Measurements from ENCODE around the gene APEH. TPM values are rescaled to one million over a fixed set of nuclear protein-coding genes. Genes with fewer than 3 reads are reported as not detected.

Gene APEH
- total RNA-seq, 4 donors from 2014 or later, result 46.7 to 60.8 (median 55.0) TPM

DNA sequence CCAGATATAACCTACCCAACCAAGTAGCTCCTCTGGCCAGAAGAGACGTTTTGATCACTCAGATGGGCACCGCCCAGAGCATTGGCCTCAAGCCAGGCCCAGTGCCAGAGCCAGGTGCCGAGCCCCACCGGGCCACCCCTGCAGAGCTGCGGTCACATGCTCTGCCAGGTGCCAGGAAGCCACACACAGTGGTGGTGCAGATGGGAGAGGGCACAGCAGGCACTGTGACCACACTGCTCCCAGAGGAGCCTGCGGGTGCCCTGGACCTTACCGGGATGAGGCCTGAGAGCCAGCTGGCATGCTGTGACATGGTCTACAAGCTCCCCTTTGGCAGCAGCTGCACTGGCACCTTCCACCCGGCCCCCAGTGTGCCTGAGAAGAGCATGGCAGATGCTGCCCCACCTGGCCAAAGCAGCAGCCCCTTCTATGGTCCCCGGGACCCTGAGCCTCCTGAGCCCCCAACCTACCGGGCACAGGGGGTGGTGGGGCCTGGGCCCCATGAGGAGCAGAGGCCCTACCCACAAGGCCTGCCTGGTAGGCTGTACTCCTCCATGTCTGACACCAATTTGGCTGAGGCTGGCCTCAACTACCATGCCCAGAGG, 19.1 kb upstream of the APEH start:
- TF ChIP-seq, protein P1, sequence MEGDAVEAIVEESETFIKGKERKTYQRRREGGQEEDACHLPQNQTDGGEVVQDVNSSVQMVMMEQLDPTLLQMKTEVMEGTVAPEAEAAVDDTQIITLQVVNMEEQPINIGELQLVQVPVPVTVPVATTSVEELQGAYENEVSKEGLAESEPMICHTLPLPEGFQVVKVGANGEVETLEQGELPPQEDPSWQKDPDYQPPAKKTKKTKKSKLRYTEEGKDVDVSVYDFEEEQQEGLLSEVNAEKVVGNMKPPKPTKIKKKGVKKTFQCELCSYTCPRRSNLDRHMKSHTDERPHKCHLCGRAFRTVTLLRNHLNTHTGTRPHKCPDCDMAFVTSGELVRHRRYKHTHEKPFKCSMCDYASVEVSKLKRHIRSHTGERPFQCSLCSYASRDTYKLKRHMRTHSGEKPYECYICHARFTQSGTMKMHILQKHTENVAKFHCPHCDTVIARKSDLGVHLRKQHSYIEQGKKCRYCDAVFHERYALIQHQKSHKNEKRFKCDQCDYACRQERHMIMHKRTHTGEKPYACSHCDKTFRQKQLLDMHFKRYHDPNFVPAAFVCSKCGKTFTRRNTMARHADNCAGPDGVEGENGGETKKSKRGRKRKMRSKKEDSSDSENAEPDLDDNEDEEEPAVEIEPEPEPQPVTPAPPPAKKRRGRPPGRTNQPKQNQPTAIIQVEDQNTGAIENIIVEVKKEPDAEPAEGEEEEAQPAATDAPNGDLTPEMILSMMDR (IDR thresholded peaks at IDR 0.05), result no peak
- ATAC-seq (ENCODE audit: low FRiP score), result no peak
- DNase-seq (ENCODE audit: low spot score), result no peak

DNA sequence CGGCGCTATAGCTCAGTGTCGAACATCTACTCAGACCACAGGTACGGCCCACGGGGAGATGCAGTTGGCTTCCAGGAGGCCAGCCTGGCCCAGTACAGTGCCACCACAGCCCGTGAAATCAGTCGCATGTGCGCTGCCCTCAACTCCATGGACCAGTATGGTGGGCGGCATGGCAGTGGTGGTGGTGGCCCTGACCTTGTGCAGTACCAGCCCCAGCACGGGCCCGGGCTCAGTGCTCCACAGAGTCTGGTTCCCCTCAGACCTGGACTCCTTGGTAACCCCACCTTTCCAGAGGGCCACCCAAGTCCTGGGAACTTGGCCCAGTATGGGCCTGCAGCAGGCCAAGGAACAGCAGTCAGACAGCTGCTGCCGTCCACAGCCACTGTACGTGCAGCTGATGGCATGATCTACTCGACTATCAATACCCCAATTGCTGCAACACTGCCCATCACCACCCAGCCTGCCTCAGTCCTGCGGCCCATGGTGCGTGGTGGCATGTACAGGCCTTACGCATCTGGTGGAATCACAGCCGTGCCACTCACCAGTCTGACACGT, 18.3 kb upstream of the APEH start:
- TF ChIP-seq, protein P1 (IDR thresholded peaks at IDR 0.05), result no peak
- DNase-seq (ENCODE audit: low spot score), result no peak
- no peak for ATAC-seq (ENCODE audit: low FRiP score)

DNA sequence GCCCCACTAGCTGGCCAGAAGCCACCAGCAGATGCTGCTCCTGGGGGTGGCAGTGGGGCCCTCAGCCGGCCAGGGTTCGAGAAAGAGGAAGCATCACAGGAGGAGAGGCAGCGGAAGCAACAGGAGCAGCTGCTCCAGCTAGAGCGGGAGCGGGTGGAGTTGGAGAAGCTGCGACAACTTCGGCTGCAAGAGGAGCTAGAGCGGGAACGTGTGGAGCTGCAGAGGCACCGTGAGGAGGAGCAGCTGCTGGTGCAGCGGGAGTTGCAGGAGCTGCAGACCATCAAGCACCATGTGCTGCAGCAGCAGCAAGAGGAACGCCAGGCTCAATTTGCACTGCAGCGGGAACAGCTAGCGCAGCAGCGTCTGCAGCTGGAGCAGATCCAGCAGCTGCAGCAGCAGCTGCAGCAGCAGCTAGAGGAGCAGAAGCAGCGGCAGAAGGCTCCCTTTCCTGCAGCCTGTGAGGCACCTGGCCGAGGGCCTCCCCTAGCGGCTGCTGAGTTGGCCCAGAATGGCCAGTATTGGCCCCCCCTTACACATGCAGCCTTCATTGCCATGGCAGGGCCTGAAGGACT, 17.5 kb upstream of the APEH start:
- DNase-seq (ENCODE audit: low spot score) (no peak), ATAC-seq (ENCODE audit: low FRiP score) (no peak)
- TF ChIP-seq, protein P1 (IDR thresholded peaks at IDR 0.05), result no peak

DNA sequence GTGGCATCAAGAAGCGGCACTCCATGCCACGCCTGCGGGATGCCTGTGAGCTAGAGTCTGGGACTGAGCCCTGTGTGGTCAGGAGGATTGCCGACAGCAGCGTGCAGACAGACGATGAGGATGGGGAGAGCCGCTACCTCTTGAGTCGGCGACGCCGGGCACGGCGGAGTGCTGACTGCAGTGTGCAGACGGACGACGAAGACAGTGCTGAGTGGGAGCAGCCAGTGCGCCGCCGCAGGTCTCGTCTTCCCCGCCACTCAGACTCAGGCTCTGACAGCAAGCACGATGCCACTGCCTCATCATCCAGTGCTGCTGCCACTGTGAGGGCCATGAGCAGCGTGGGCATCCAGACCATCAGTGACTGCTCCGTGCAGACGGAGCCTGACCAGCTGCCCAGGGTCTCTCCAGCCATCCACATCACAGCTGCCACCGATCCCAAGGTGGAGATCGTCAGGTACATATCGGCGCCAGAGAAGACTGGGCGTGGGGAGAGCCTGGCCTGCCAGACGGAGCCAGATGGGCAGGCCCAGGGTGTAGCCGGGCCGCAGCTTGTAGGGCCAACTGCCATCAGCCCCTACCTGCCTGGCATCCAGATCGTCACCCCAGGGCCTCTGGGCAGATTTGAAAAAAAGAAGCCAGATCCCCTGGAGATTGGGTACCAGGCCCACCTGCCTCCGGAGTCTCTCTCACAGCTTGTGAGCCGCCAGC, 16.8 kb upstream of the APEH start:
- ATAC-seq (ENCODE audit: low FRiP score), result no peak
- DNase-seq (ENCODE audit: low spot score), result no peak
- TF ChIP-seq, protein P1 (IDR thresholded peaks at IDR 0.05), result no peak

DNA sequence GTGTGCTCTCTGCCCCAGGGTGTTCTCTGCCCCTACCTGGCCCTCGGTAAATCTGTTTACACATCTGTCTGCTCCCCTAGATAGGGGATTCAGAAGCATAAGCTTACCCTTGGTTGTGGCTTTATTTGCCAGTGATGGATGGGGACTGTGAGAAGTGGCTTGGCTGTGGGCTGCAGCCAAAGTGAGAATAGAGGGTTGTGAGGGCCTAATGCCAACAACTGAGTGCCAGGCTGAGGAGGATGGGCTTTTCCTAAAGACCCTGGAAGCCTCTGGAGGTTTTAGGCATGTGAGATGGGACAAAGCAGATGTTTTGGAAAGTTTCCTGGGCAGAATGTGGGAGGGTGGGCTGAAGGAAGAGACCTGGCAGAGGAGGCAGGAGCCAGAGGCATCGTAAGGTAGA, 15.4 kb upstream of the APEH start:
- DNase-seq (ENCODE audit: low spot score) (no peak), ATAC-seq (ENCODE audit: low FRiP score) (no peak)
- TF ChIP-seq, protein P1 (IDR thresholded peaks at IDR 0.05), result no peak

DNA sequence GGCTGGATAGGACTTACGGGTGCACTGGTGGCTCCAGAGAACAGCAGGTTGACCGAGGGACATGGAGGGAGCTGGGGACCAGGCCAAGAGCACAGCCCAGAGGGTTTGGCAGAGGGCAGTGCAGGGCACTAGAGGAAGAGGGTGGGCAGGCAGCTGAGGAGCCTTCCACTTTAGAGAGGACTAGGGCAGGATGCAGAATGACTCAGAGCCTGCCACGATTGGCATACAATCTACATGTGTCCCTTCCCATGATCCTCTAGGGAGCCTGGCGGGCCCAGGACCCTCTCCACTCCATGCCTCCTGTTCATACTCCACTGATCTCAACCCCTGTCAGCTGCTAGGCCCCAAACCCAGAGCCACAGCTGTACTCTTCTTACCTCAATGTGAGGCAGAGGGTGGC, 14.4 kb upstream of the APEH start:
- DNase-seq (ENCODE audit: low spot score) (no peak), ATAC-seq (ENCODE audit: low FRiP score) (no peak)
- TF ChIP-seq, protein P1 (IDR thresholded peaks at IDR 0.05), result no peak

All from omental fat pad (tissue), 4 donors.